Suprapubic skin (tissue), 4 donors: ENCODE results near the gene CTNNA1. TPM values are rescaled to one million over a fixed set of nuclear protein-coding genes. Genes with fewer than 3 reads are reported as not detected.

Experiments used
- DNase-seq, 2 donors: peaks; one replicate each; pipeline ENCODE4 v3.0.0-alpha.2; 2019; ENCODE audit warnings: low spot score in 2 of 2
- H3K27ac ChIP-seq: fragments of 200-600 bp; sonication (generic); one replicate; pipeline ENCODE4 v1.5.1; 2019
- H3K27me3 ChIP-seq: fragments of 200-600 bp; sonication (generic); one replicate; pipeline ENCODE4 v1.5.1; 2019
- H3K36me3 ChIP-seq: fragments of 200-600 bp; sonication (generic); one replicate; pipeline ENCODE4 v1.5.1; 2019
- H3K4me1 ChIP-seq: fragments of 200-600 bp; sonication (generic); one replicate; pipeline ENCODE4 v1.5.1; 2019
- H3K4me3 ChIP-seq: fragments of 200-600 bp; sonication (generic); one replicate; pipeline ENCODE4 v1.5.1; 2019; ENCODE audit warnings: mild to moderate bottlenecking
- H3K9me3 ChIP-seq: fragments of 200-600 bp; sonication (generic); one replicate; pipeline ENCODE4 v1.5.1; 2019
- EP300 ChIP-seq: sonication (generic); formaldehyde crosslinking; IDR thresholded peaks from one replicate; pipeline ENCODE4 v1.6.1; 2017; ENCODE audit warnings: antibody characterized with exemption
- POLR2A ChIP-seq, 2 donors: fragments of 450-650 bp; IDR thresholded peaks; one replicate each; pipeline ENCODE4 v1.6.1; 2017; ENCODE audit warnings: antibody characterized with exemption in 2 of 2, mild to moderate bottlenecking in 2 of 2, moderate library complexity in 2 of 2
- POLR2AphosphoS5 ChIP-seq, 3 donors: sonication (generic); formaldehyde crosslinking; IDR thresholded peaks; one replicate each; pipeline ENCODE4 v1.6.1; 2017; ENCODE audit warnings: antibody characterized with exemption in 3 of 3
- WGBS: methylation state at CpG from one replicate; pipeline ENCODE4 v1.1.5; 2018; 5-methylcytosine and 5-hydroxymethylcytosine counted together
- total RNA-seq, 4 donors: library from RNA; depleted of rRNA; stranded (reverse); fragments of >200 nt; gene quantifications; one replicate each; pipeline ENCODE4 v1.1.0, GENCODE V29; 2016
- TF ChIP-seq, protein P1 (sequence below), 2 donors: fragments of 200-600 bp in 1 of 2; fragments of 450-650 bp in 1 of 2; sonication (generic) in 1 of 2; IDR thresholded peaks; one replicate each; pipeline ENCODE4 v1.5.1; 2016 to 2019; ENCODE audit warnings: antibody characterized with exemption in 2 of 2, mild to moderate bottlenecking in 1 of 2, moderate library complexity in 1 of 2

Gene CTNNA1
- total RNA-seq, 4 donors from 2014 or later, result 260 to 332 (median 279) TPM

DNA sequence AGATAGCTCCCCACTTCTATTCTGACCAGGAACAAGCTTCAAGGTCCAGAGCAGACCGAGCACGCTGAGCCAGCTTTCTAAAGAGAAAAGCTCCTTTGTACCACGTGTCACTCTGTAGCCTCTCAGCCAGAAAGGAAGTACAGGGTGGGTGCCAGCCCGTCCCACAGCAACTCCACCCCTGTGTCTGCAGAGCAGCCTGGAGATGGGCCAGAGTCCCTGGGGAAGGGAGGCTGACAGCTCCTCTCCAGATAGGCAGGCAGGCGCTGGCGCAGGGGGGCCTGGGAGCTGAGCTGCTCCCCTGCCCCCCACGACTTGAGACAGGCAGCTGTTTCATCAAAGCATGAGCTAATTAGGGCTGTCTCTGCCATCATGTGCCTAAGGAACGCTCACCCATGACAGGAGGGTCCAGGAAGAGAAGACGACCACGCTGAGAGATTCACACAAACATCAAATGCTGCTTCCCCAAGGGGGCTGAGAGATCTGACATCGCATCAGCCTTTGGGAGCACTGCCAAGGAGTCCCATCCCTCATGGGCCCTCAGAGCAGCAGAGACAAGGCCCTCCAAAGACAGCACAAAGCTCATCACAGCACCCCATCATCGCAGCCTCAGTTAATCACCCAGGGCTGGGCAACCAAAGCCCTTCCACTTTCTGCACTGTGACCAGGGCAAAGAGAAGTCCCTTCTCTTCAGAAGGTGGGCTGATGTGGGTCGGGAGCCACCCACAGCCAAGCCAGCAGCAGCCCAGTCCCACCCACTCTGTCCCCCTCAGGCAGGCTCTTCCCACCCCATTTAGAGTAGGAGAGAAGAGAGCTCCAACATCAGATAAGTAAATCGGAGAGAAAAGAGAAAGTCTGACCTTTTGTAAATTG, 200.4 kb downstream of the CTNNA1 start:
- Histone ChIP-seq H3K27me3 (no peaks in the 10 kb centered on the region), H3K4me1 (peaks cover 55% of the 10 kb centered on the region), H3K27ac (peak overlapping the region; percentile 59), H3K9me3 (no peaks in the 10 kb centered on the region), H3K4me3 (peak overlapping the region; percentile 21), H3K36me3 (no peaks in the 10 kb centered on the region)
- TF ChIP-seq EP300 (no peak), POLR2AphosphoS5 (IDR thresholded peaks at IDR 0.05) (no peak), POLR2A (IDR thresholded peaks at IDR 0.05) (no peak)
- TF ChIP-seq, protein P1, sequence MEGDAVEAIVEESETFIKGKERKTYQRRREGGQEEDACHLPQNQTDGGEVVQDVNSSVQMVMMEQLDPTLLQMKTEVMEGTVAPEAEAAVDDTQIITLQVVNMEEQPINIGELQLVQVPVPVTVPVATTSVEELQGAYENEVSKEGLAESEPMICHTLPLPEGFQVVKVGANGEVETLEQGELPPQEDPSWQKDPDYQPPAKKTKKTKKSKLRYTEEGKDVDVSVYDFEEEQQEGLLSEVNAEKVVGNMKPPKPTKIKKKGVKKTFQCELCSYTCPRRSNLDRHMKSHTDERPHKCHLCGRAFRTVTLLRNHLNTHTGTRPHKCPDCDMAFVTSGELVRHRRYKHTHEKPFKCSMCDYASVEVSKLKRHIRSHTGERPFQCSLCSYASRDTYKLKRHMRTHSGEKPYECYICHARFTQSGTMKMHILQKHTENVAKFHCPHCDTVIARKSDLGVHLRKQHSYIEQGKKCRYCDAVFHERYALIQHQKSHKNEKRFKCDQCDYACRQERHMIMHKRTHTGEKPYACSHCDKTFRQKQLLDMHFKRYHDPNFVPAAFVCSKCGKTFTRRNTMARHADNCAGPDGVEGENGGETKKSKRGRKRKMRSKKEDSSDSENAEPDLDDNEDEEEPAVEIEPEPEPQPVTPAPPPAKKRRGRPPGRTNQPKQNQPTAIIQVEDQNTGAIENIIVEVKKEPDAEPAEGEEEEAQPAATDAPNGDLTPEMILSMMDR (IDR thresholded peaks at IDR 0.05), result no peak
- WGBS, result 30% methylated on average over 11 of the region's 14 CpGs
- DNase-seq, result peak; percentile 87 to 89

DNA sequence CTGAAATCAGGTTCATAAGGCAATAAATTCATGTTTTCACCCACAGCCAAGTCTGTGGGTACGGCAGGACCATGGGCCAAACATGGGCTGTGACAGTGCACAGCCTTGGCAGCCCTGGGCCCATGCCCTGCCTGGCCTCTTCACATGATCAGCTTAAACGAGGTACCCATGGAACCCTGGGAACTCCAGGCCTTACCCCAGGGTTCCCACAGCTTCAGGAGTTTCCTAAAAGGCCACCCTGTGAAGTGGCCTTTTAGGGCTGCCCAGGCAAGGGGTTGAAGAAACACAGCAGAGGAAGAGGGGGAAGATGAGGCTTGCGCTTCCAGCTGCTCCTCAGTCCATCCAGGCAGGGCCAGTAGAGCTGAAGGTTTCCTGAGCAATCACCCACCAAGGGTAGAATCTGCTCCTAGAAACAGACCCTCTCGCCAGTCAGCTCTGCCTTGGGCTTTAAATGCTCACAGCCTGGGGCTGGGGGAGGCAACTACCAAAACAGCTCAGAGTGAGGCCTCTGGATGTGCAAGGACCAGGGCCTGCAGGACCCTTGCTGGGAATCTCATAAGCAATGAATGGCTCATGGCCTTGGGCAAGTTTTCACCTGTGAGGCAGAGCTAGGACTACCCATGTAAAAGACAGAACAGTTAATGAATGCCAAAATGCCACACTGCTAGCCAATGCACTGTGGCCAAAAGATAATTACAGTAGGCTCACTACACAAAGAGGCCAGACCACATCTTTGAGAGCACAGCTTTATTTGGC, 201.2 kb downstream of the CTNNA1 start:
- Histone ChIP-seq H3K27me3 (no peaks in the 10 kb centered on the region), H3K9me3 (no peaks in the 10 kb centered on the region), H3K4me3 (no peak overlapping the region), H3K27ac (no peak overlapping the region), H3K36me3 (no peaks in the 10 kb centered on the region), H3K4me1 (peaks cover 55% of the 10 kb centered on the region)
- TF ChIP-seq, protein P1 (IDR thresholded peaks at IDR 0.05), result no peak
- TF ChIP-seq EP300 (no peak), POLR2A (IDR thresholded peaks at IDR 0.05) (no peak), POLR2AphosphoS5 (IDR thresholded peaks at IDR 0.05) (no peak)
- no peak for DNase-seq
- WGBS, result 78% methylated on average over 3 of the region's 4 CpGs

DNA sequence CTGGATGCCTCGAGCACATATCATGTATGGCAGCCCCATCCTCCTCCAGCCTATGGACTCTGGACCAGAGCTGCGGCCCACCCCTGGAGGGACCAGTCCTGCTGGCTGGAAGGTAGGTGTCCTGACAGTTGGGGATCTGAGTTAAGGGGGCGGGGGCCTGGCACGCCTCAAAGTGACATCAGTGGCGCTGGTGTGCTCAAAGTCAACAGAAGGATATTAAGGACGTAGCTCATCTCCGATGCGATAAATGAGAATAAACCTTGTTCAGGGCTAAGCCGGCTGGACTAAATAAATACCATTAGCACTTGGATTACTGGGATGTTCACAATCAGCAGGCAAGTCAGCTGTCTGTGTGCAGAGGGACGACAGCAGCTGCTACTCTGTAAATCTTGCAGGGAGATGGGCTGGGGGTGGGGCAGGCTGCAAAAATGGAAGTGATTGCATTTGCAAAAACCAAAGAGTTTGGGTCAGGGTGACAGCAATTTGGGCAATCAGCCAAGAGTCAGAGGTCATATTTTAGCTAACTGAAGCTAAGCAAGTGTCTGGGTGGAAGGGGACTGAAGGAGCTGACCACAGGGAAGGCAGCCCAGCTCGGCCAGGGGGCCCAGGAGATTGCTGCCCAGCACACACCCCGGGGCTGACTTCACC, 201.9 kb downstream of the CTNNA1 start:
- no peaks in the 10 kb centered on the region for H3K27me3 ChIP-seq
- no peak overlapping the region for H3K4me3 ChIP-seq
- H3K9me3 ChIP-seq, result no peaks in the 10 kb centered on the region
- H3K27ac ChIP-seq, result no peak overlapping the region
- WGBS, result 73% methylated on average over 11 of the region's 12 CpGs
- DNase-seq, result no peak
- TF ChIP-seq POLR2A (IDR thresholded peaks at IDR 0.05), result no peak
- TF ChIP-seq, protein P1 (IDR thresholded peaks at IDR 0.05), result no peak
- no peak for TF ChIP-seq POLR2AphosphoS5 (IDR thresholded peaks at IDR 0.05)
- TF ChIP-seq EP300, result no peak
- H3K36me3 ChIP-seq, result no peaks in the 10 kb centered on the region
- peaks cover 50% of the 10 kb centered on the region for H3K4me1 ChIP-seq

- no peak overlapping the region for H3K27ac ChIP-seq
- H3K9me3 ChIP-seq, result no peaks in the 10 kb centered on the region
- no peak overlapping the region for H3K4me3 ChIP-seq
- DNase-seq, result no peak
- TF ChIP-seq, protein P1 (IDR thresholded peaks at IDR 0.05), result no peak
- TF ChIP-seq POLR2A (IDR thresholded peaks at IDR 0.05), result no peak
- no peaks in the 10 kb centered on the region for H3K36me3 ChIP-seq
- 81% methylated on average over 9 of the region's 9 CpGs for WGBS
- no peaks in the 10 kb centered on the region for H3K27me3 ChIP-seq
- peaks cover 45% of the 10 kb centered on the region for H3K4me1 ChIP-seq
Observed at GRCh38 chr5:138955671-138956295, 202.6 kb downstream of the CTNNA1 start.
